Measurements from ENCODE around the gene ADCY4.

Gene ADCY4

DNA sequence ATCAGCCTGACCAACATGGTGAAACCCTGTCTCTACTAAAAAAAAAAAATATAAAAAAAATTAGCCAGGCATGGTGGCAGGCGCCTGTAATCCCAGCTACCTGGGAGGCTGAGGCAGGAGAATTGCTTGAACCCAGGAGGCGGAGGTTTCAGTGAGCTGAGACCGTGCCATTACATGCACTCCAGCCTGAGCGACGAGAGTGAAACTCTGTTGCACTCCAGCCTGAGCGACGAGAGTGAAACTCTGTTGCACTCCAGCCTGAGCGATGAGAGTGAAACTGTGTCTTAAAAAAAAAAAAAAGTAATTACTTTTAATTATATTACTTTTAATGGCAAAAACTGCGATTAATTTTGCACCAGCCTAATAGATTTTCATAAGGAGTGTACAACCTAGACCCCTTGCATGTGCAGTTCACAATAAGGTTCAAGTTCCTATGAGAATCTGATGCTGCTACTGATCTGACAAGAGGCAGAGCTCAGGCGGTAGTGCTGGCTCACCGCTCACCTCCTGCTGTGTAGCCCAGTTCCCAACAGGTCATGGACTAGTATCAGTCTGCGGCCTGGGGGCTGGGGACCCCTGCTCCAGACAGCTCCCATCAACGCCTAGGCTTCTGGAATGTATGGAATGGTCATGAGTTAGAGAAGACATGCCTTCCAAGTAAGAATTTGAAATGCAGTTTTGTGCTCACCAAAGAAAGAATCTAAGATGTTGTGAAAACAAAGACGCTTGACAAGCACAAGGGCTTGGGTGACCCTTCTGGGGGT is 13.5 kb downstream of the ADCY4 start:
- H3K9me3 ChIP-seq (ENCODE audit: severe bottlenecking), result no peaks in the 10 kb centered on the region
- TF ChIP-seq, protein P1, sequence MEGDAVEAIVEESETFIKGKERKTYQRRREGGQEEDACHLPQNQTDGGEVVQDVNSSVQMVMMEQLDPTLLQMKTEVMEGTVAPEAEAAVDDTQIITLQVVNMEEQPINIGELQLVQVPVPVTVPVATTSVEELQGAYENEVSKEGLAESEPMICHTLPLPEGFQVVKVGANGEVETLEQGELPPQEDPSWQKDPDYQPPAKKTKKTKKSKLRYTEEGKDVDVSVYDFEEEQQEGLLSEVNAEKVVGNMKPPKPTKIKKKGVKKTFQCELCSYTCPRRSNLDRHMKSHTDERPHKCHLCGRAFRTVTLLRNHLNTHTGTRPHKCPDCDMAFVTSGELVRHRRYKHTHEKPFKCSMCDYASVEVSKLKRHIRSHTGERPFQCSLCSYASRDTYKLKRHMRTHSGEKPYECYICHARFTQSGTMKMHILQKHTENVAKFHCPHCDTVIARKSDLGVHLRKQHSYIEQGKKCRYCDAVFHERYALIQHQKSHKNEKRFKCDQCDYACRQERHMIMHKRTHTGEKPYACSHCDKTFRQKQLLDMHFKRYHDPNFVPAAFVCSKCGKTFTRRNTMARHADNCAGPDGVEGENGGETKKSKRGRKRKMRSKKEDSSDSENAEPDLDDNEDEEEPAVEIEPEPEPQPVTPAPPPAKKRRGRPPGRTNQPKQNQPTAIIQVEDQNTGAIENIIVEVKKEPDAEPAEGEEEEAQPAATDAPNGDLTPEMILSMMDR (IDR thresholded peaks at IDR 0.05; ENCODE audit: poor library complexity, severe bottlenecking), result no peak
- no peak for DNase-seq (ENCODE audit: low spot score)
- no peak for ATAC-seq (ENCODE audit: low read depth)
- no peak overlapping the region for H3K4me3 ChIP-seq (ENCODE audit: severe bottlenecking)
- no peaks in the 10 kb centered on the region for H3K27me3 ChIP-seq (ENCODE audit: insufficient read depth, poor library complexity, severe bottlenecking)
- no peaks in the 10 kb centered on the region for H3K36me3 ChIP-seq (ENCODE audit: low read depth)
- peaks cover 10% of the 10 kb centered on the region for H3K4me1 ChIP-seq (ENCODE audit: insufficient read depth, poor library complexity, severe bottlenecking)
- H3K27ac ChIP-seq (ENCODE audit: poor library complexity, severe bottlenecking), result no peak overlapping the region

DNA sequence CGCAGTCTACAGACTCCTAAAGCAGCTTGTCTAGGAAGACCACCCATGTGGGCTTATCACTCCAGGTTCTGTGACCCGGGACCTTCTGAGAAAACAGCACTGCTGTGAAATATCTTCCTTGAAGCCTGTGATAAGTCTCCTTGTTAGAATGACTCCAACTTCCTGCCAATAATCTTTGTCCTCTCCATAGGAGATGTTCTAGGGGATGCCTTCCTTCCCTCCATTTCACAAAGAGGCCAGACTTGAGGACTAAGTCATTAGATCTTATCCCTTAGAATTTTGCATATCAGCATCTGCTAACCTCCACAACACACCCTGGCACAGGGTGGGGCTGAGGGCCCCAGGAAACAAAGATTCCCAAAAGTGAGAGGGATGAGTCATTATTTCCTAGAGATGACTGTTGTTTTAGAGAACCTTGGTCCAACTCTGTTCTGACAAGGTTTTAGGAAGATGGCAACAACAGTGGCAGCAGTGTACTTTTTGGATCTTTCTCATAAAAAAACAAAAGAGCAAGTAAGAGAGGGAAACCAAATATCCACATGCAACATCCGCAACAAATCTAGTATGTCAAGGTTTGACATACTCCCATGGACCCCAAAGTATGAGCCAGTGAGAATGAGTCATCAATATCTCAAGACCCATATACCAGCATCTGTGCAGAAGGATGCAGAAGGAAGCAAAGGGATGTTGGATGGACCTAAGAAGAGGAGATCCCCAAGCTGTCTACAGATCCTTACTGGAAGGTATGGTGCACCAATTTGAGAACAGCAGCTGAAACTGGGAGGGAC is 17.5 kb downstream of the ADCY4 start:
- Histone ChIP-seq H3K4me3 (ENCODE audit: severe bottlenecking) (no peak overlapping the region), H3K4me1 (ENCODE audit: insufficient read depth, poor library complexity, severe bottlenecking) (peaks cover 20% of the 10 kb centered on the region), H3K27me3 (ENCODE audit: insufficient read depth, poor library complexity, severe bottlenecking) (no peaks in the 10 kb centered on the region), H3K36me3 (ENCODE audit: low read depth) (no peaks in the 10 kb centered on the region), H3K27ac (ENCODE audit: poor library complexity, severe bottlenecking) (peak overlapping the region; percentile 1), H3K9me3 (ENCODE audit: severe bottlenecking) (no peaks in the 10 kb centered on the region)
- DNase-seq (ENCODE audit: low spot score) (no peak), ATAC-seq (ENCODE audit: low read depth) (peak; percentile 68)
- TF ChIP-seq, protein P1 (IDR thresholded peaks at IDR 0.05; ENCODE audit: poor library complexity, severe bottlenecking), result no peak

DNA sequence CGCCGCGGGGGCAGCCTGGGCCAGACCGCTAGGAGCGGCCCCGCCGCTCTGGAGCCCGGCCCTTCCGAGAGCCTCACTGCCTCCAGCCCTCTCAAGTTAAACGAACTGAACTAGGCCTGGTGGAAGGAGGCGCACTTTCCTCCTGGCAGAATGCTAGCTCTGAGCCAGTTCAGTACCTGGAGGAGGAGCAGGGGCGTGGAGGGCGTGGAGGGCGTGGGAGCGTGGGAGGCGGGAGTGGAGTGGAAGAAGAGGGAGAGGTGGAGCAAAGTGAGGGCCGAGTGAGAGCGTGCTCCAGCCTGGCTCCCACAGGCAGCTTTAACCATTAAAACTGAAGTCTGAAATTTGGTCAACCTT is 18.3 kb downstream of the ADCY4 start:
- Histone ChIP-seq H3K4me1 (ENCODE audit: insufficient read depth, poor library complexity, severe bottlenecking) (peaks cover 20% of the 10 kb centered on the region), H3K27me3 (ENCODE audit: insufficient read depth, poor library complexity, severe bottlenecking) (no peaks in the 10 kb centered on the region), H3K4me3 (ENCODE audit: severe bottlenecking) (no peak overlapping the region), H3K27ac (ENCODE audit: poor library complexity, severe bottlenecking) (peak overlapping the region; percentile 1), H3K36me3 (ENCODE audit: low read depth) (no peaks in the 10 kb centered on the region), H3K9me3 (ENCODE audit: severe bottlenecking) (no peaks in the 10 kb centered on the region)
- no peak for DNase-seq (ENCODE audit: low spot score)
- ATAC-seq (ENCODE audit: low read depth), result no peak
- TF ChIP-seq, protein P1 (IDR thresholded peaks at IDR 0.05; ENCODE audit: poor library complexity, severe bottlenecking), result no peak

DNA sequence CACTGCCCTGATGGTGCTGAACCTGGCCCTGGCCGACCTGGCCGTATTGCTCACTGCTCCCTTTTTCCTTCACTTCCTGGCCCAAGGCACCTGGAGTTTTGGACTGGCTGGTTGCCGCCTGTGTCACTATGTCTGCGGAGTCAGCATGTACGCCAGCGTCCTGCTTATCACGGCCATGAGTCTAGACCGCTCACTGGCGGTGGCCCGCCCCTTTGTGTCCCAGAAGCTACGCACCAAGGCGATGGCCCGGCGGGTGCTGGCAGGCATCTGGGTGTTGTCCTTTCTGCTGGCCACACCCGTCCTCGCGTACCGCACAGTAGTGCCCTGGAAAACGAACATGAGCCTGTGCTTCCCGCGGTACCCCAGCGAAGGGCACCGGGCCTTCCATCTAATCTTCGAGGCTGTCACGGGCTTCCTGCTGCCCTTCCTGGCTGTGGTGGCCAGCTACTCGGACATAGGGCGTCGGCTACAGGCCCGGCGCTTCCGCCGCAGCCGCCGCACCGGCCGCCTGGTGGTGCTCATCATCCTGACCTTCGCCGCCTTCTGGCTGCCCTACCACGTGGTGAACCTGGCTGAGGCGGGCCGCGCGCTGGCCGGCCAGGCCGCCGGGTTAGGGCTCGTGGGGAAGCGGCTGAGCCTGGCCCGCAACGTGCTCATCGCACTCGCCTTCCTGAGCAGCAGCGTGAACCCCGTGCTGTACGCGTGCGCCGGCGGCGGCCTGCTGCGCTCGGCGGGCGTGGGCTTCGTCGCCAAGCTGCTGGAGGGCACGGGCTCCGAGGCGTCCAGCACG is 18.9 kb downstream of the ADCY4 start:
- TF ChIP-seq, protein P1 (IDR thresholded peaks at IDR 0.05; ENCODE audit: poor library complexity, severe bottlenecking), result no peak
- Histone ChIP-seq H3K9me3 (ENCODE audit: severe bottlenecking) (no peaks in the 10 kb centered on the region), H3K36me3 (ENCODE audit: low read depth) (no peaks in the 10 kb centered on the region), H3K27ac (ENCODE audit: poor library complexity, severe bottlenecking) (no peak overlapping the region), H3K4me1 (ENCODE audit: insufficient read depth, poor library complexity, severe bottlenecking) (peaks cover 20% of the 10 kb centered on the region), H3K27me3 (ENCODE audit: insufficient read depth, poor library complexity, severe bottlenecking) (no peaks in the 10 kb centered on the region), H3K4me3 (ENCODE audit: severe bottlenecking) (no peak overlapping the region)
- DNase-seq (ENCODE audit: low spot score) (peak; percentile 71), ATAC-seq (ENCODE audit: low read depth) (no peak)
